NCI-H128 (cell line): Measurements from ENCODE around the gene LRRC41.

ENCODE experiments used
- DNase-seq: peaks from one replicate; lab custom pipeline; 2025; ENCODE audit not compliant: unreplicated experiment; lab: John Stamatoyannopoulos, UW

Gene LRRC41

GRCh38 chr1:46288485-46289133, 14.8 kb downstream of the LRRC41 start:
- no peak for DNase-seq

DNA sequence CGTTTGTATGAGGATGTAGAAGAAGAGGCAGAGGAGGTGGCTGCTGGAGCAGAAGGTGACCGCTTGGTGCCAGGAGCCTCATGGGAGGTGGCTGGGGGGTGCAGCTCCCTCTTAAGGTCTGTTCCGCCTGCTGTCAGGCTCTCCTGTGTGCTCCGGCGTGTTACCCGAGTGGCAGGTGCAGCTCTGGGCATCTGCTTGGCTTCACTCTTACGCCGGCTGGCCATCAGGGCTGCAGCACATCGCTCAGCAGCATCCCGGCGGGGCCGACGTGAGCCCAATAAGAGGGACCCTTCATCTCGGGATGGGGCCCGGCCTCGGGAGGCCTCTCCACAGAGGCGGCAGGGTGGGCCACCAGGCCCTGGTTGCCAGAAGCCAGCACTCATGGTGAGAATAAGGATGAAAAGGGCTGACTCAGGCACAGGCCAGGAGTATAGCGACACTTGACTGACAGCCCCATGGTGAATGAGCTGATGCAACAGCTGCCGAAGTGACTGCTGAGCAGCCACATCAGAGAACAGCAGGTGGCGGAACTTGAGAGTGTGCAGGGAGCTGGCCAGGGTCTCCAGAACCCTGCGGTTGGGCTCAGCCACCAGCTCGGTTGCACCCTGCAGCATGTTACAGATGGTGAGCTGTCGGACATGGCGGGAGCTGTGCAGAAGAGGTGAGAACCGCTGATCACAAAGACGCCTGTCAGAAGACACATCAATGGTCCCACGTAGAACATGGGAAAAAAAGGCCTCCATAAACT, 17.5 kb downstream of the LRRC41 start:
- DNase-seq: no peak

DNA sequence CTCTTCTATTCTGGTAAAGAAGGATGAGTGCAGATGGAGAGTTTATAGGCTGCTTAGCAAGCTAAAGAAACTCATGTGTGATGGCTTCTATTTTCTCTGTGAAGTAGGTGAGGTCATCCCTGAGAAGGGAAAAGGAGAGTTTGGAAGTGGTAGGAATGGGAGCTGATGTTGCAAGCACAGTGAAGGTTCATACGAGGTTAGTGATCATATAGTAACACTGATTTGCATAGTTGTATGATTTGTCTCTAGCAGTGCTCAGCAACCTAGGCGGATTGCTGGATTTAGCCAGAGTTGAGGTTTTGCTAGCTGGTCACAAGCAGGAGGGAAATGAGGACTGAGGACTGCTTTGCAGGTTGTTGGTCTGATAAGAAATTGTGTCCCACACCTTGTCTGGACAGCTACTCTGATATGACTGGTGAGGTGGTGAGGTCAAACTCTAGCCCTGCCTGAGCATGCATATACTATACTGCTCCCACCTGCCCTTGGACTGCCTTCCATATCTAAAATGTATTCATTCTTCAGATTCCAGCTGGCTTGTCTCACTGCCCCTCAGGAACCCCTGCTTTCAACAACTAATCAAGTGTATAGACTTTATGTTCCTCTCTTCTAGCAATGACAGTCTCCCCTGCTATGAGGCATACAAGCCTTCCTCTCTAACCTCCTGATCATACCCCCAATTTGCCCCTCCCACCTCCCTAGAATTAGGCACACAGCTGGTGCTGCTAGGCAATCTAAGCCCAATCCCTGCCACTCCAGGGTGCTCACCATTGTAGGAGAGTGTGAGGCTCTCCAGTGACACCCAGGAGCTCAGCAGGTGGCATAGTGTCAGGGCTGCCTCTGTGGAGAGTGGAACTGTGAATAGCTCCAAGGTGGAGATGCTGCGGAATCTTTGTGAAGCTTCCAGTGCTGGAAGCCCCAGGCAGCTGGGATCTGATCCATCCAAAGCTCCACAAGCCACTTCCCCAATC, 18.5 kb downstream of the LRRC41 start:
- no peak for DNase-seq

DNA sequence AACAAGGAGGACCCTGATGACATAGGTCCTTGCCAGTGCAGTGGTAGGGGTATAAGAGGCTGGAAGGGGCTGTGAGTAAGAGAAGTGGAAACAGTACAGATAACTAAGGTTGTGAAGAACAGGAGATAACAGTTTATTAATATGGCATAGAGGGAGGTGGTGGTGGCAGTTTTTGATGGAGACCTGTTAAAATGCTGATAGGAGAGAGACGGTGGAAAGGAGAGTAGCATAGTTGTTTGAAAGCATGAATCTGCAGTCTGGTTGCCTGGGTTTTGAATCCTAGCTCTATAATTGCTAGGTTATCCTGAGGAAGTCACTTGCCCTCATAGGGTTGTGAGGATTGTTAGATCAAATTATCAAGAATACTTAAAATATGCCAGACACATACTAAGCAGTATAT, 19.4 kb downstream of the LRRC41 start:
- no peak for DNase-seq

GRCh38 chr1:46281021-46281420, 22.4 kb downstream of the LRRC41 start:
- DNase-seq: no peak

- DNase-seq: no peak
Measured at GRCh38 chr1:46280092-46280491, 23.3 kb downstream of the LRRC41 start.

DNA sequence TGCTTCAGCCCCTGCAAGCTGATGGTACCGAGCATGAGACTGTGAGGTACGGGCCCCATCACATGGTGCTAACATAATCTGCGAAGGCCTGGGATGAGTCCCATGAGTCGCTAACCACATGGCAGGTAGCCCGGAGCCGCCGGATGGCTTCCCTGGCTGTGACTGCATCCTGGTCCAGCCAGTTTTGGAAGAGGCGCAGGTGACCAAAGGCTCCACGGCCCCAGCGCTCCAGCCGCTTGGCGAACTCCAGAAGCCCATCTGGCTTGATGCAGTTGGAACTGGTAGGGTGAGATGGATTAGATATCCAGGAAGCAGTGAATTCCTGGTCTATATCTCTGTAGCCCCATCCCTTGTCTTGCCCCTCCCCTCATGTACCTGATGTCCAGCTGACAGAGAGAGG, 24.6 kb downstream of the LRRC41 start:
- DNase-seq: no peak

- DNase-seq: peak; percentile 15
Measured at GRCh38 chr1:46277658-46278373, 25.6 kb downstream of the LRRC41 start.

GRCh38 chr1:46275030-46275337, 28.4 kb downstream of the LRRC41 start:
- DNase-seq: no peak

DNA sequence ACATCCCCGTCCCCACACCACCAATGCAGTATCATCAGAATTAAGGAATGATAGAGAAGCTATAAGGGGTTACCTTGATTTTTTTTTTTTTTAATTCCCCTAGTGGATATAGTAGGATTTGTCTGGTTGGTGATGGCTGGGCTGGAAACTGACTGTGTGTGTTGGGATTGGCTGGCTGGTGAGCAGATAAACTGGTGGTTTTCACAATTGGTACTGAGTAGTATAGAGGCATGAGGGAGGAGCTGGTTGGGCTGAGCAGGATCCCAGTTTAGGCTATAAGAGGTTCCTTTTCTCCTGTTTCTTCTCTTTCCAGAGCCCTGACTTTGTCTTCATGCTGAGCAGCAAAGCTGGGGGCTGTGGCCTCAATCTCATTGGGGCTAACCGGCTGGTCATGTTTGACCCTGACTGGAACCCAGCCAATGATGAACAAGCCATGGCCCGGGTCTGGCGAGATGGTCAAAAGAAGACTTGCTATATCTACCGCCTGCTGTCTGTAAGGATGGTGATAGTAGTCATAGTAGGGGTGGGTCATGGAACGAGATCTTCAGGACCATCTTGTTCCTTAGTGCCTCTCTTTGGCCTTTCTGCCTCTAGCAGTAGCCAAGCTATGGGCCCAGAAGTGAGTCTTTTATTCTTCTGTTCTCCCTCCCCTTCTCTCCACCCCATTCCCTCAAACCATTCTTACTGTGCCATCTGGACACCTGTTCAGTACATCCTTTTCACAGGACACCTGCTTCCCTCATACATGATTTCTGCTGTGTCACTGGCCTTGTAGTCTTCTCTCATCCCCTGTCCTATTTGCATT, 29.0 kb downstream of the LRRC41 start:
- no peak for DNase-seq

DNA sequence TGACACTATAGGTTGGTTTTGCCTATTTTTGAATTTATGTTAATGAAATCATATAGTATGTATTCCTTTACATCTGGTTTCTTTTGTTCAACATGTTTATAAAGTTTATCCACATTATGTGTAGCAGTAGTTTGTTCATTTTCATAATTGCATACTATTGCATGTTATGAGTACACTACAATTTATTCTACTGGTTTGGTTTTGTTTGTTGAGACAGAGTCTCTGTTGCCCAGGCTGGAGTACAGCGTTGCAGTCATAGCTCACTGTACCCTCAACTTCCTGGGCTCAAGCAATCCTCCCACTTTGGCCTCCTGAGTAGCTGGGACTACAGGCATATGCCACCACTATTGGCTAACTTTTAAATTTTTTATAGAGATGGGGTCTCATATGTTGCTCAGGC, 34.8 kb downstream of the LRRC41 start:
- DNase-seq: no peak

DNA sequence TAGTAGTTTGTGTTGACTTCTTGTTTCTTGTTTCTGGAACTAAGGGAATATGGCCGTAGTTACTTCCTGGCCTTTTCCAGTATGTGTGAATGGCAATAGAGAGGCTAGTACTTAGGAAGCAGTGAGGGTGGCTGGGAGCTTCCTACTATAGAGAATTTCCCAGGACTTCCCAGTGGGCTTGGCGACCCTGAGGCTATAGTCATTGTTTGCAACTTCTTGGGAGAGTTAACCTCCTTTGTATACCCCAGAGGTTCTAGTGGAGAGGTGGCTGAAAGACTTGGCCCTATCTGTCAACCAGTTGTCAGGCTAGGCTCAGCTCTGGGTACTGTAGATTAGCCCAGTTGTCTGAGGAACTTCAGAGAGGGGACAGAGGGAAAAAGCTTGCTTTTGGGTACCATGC, 40.3 kb downstream of the LRRC41 start:
- no peak for DNase-seq

DNA sequence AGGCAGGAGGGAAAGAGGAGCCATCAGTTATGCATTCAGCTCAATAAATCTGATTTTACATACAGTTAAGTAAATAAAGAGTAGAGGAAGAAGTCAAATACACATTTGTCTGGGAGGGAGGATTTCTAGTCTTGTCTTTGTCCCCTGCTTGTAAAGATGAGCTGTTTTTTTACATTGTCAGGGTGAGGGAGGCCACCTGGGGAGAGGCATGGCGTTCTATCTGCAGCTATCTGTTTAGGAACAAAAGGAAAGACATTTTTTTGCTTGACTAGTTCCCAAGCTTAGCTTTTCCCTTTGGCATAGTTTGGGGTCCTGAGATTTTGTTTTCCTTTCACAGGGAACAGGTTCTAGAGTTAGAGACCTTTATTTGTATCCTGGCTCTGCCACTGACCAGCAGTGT, 40.9 kb downstream of the LRRC41 start:
- no peak for DNase-seq

GRCh38 chr1:46256523-46256922, 46.9 kb downstream of the LRRC41 start:
- no peak for DNase-seq

DNA sequence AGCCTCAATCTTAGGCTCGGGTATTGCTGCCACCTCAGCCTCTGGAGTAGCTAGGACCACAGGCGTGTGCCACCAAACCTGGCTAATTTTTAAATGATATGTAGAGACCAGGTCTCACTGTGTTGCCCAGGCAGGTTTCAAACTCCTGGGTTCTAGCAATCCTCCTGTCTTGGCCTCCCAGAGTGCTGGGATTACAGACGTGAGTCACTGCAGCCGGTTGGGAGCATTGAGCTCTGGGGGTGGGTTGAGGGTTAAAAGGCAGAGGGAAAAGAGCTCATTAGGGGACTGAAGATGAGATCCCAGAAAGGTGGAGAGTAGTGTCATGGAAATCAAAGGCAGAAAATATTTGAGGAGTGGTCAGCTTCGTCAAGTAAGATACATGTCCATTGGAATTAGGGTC, 48.7 kb downstream of the LRRC41 start:
- no peak for DNase-seq

DNA sequence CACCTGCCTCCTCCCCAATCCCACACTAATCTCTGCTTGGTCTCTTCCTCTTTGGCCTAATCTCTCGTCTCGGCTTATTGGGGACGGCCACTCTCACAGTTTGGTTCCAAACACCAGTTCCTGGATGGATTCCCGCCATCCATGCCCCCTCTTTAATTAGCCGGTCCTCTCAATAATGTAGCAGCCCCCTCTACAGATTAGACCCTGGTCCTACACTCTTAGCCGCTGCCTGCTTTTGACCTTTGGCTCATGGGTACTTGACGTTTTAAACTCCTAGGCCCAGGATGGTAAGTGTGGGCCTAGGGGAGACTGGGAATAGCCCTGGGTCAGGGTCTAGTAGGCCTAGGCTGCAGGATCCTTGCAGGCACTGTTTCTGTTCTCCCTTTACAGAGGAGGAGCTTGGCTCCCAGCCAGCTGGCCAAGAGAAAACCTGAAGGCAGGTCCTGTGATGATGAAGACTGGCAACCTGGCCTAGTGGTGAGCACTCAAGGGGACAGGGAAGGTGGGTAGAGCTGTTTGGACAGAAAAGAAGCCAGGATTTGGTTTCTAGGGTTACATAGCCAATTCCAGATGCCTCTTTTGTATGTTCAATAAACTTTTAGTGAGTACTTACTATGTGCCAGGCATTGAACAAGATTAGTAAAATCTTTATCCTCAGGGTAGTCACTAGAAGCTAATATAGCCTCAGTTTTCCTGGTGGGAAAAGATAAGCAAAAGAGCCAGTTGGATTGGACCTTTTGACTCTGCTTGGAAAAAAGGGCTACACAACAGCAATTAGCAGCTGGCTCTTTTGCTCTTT, 55.1 kb downstream of the LRRC41 start:
- peak; percentile 71 for DNase-seq

GRCh38 chr1:46247436-46248121, 55.8 kb downstream of the LRRC41 start, which contains the start of gene RAD54L:
RAD54L (plus strand) TSS chr1:46247763; CDS start chr1:46248406, 643 bp downstream.
- peak; percentile 98 for DNase-seq

DNA sequence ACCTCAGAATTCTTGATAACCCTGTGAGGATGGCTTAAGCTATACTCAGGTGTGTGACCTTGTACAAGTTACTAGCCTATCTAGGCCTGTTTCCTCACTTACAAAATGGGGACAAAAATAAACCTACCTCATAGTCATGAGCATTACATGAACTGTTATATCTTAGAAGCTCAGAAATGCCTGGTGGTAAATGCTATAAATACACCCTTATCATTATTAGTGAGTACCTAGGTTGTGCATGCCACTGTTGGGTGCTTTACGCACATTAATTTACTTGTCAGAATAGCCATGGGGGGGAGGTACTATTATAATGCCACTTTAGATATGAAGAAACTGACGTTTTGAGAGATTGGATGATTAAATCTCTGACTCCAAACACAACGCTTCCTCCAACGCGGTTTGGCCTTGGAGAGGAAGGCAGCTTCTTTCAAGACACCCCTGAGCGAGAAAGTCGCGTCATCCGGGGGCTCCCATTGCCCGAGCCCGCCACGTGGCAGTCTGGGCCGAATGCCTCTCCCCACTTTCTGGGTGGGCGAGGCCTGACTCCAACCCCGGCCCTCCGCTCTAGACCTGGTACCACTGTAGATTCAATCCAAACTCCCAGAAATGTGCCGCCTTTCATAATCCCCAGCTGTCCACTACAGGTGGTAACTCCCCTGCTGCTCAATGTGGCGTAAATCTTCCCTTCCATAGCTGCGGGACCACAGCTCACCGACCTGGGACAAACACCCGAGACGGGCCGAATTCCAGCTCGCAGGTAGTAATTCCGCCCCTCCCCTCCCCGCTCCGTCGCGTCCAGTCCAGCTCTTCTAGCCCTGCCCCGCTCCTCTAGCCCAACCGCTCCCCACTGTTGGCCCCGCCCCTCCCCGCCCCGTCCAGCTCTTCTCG, 56.6 kb downstream of the LRRC41 start:
- no peak for DNase-seq
